ENCODE data around the gene VHLL.

DNA sequence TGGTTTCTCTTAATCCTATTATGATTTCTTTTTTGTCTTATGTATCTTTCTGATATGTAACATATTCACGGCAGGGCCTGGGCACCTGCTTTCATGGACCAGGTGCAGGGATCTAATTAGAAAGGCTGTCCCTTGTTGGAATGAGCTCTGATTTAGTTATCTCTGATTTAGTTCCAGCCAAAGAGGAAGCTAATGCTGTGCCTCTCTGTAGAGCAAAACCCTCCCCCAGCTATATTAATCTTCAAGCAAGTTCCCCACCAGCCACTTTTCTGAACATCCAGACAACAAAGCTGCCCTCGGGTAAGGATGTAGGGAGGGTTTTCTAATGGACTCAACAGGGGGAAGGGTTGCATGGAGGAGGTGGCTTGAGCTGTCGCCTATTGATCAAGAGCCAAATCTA lies 45.3 kb upstream of the VHLL start:
- TF ChIP-seq CTCF (conservative IDR thresholded peaks at IDR 0.05 in 1 of 2, IDR thresholded peaks at IDR 0.05 in 1 of 2; ENCODE audit: extremely low read depth in 1 of 2, insufficient read depth in 1 of 2, low read depth in 1 of 2, low read length in 2 of 2), result no peak
- no peak for TF ChIP-seq EZH2 (IDR thresholded peaks at IDR 0.05; ENCODE audit: borderline replicate concordance, low read length)

Data from mammary epithelial cell (primary cell).